ENCODE data around the gene PARD3B. TPM values are rescaled to one million over a fixed set of nuclear protein-coding genes. Genes with fewer than 3 reads are reported as not detected.

PARD3B gene
- total and polyA plus RNA-seq, 5 donors = 3.0 to 18.6 (median 15.6) TPM

- DNase-seq (no peak), ATAC-seq (no peak)
- H3K4me3 ChIP-seq (ENCODE audit: low read length) = no peak overlapping the region
- WGBS = 89% methylated on average over 4 of the region's 4 CpGs
- intact Hi-C loops (cut with DNase I) = no loop called here
- no peak overlapping the region for H3K27ac ChIP-seq (ENCODE audit: low read length)
- no peaks in the 10 kb centered on the region for H3K9me3 ChIP-seq (ENCODE audit: control insufficient read depth, low read length)
- no peaks in the 10 kb centered on the region for H3K27me3 ChIP-seq (ENCODE audit: control insufficient read depth, insufficient read depth)
- no peaks in the 10 kb centered on the region for H3K4me1 ChIP-seq (ENCODE audit: control insufficient read depth, insufficient read depth, low read length)
Measured at GRCh38 chr2:205453202-205453601, 907.9 kb downstream of the PARD3B start.

GRCh38 chr2:205456682-205457081 lies 911.4 kb downstream of the PARD3B start:
- no peak for ATAC-seq
- H3K27ac ChIP-seq (ENCODE audit: low read length) = no peak overlapping the region
- 96% methylated on average over 1 of the region's 1 CpG for WGBS
- no peak for DNase-seq
- no peaks in the 10 kb centered on the region for H3K4me1 ChIP-seq (ENCODE audit: control insufficient read depth, insufficient read depth, low read length)
- intact Hi-C loops (cut with DNase I) = no loop called here
- no peaks in the 10 kb centered on the region for H3K27me3 ChIP-seq (ENCODE audit: control insufficient read depth, insufficient read depth)
- H3K4me3 ChIP-seq (ENCODE audit: low read length) = no peak overlapping the region
- no peaks in the 10 kb centered on the region for H3K9me3 ChIP-seq (ENCODE audit: control insufficient read depth, low read length)

- Histone ChIP-seq H3K9me3 (ENCODE audit: control insufficient read depth, low read length) (no peaks in the 10 kb centered on the region), H3K4me1 (ENCODE audit: control insufficient read depth, insufficient read depth, low read length) (no peaks in the 10 kb centered on the region), H3K27me3 (ENCODE audit: control insufficient read depth, insufficient read depth) (no peaks in the 10 kb centered on the region), H3K27ac (ENCODE audit: low read length) (no peak overlapping the region), H3K4me3 (ENCODE audit: low read length) (no peak overlapping the region)
- DNase-seq (no peak), ATAC-seq (no peak)
- WGBS = 98% methylated on average over 1 of the region's 1 CpG
- intact Hi-C loops (cut with DNase I) = no loop called here
Measured at GRCh38 chr2:205460217-205460616, 914.9 kb downstream of the PARD3B start.

- intact Hi-C loops (cut with DNase I) = no loop called here
- Histone ChIP-seq H3K4me1 (ENCODE audit: control insufficient read depth, insufficient read depth, low read length) (no peaks in the 10 kb centered on the region), H3K4me3 (ENCODE audit: low read length) (no peak overlapping the region), H3K27ac (ENCODE audit: low read length) (no peak overlapping the region), H3K9me3 (ENCODE audit: control insufficient read depth, low read length) (no peaks in the 10 kb centered on the region), H3K27me3 (ENCODE audit: control insufficient read depth, insufficient read depth) (no peaks in the 10 kb centered on the region)
- no peak for ATAC-seq
- WGBS = 91% methylated on average over 4 of the region's 4 CpGs
- DNase-seq = no peak
Measured at GRCh38 chr2:205461169-205461568, 915.9 kb downstream of the PARD3B start.

GRCh38 chr2:205461678-205462665 lies 916.7 kb downstream of the PARD3B start:
- H3K27me3 ChIP-seq (ENCODE audit: control insufficient read depth, insufficient read depth) = no peaks in the 10 kb centered on the region
- no peak for DNase-seq
- no peak for ATAC-seq
- no peak overlapping the region for H3K27ac ChIP-seq (ENCODE audit: low read length)
- intact Hi-C loops (cut with DNase I) = no loop called here
- no peaks in the 10 kb centered on the region for H3K9me3 ChIP-seq (ENCODE audit: control insufficient read depth, low read length)
- 78% methylated on average over 6 of the region's 6 CpGs for WGBS
- H3K4me1 ChIP-seq (ENCODE audit: control insufficient read depth, insufficient read depth, low read length) = no peaks in the 10 kb centered on the region
- H3K4me3 ChIP-seq (ENCODE audit: low read length) = no peak overlapping the region

- H3K4me1 ChIP-seq (ENCODE audit: control insufficient read depth, insufficient read depth, low read length) = no peaks in the 10 kb centered on the region
- WGBS = 96% methylated on average over 6 of the region's 6 CpGs
- H3K27me3 ChIP-seq (ENCODE audit: control insufficient read depth, insufficient read depth) = no peaks in the 10 kb centered on the region
- no peaks in the 10 kb centered on the region for H3K9me3 ChIP-seq (ENCODE audit: control insufficient read depth, low read length)
- no peak for ATAC-seq
- H3K27ac ChIP-seq (ENCODE audit: low read length) = no peak overlapping the region
- no peak for DNase-seq
- intact Hi-C loops (cut with DNase I) = no loop called here
- no peak overlapping the region for H3K4me3 ChIP-seq (ENCODE audit: low read length)
Measured at GRCh38 chr2:205462681-205463345, 917.5 kb downstream of the PARD3B start.

- H3K4me1 ChIP-seq (ENCODE audit: control insufficient read depth, insufficient read depth, low read length) = no peaks in the 10 kb centered on the region
- ATAC-seq = no peak
- H3K9me3 ChIP-seq (ENCODE audit: control insufficient read depth, low read length) = no peaks in the 10 kb centered on the region
- H3K27ac ChIP-seq (ENCODE audit: low read length) = no peak overlapping the region
- H3K27me3 ChIP-seq (ENCODE audit: control insufficient read depth, insufficient read depth) = no peaks in the 10 kb centered on the region
- no peak for DNase-seq
- no peak overlapping the region for H3K4me3 ChIP-seq (ENCODE audit: low read length)
- WGBS = 84% methylated on average over 5 of the region's 5 CpGs
- intact Hi-C loops (cut with DNase I) = no loop called here
Measured at GRCh38 chr2:205463466-205464025, 918.3 kb downstream of the PARD3B start.

GRCh38 chr2:205464681-205465080 lies 919.4 kb downstream of the PARD3B start:
- Histone ChIP-seq H3K4me1 (ENCODE audit: control insufficient read depth, insufficient read depth, low read length) (no peaks in the 10 kb centered on the region), H3K27ac (ENCODE audit: low read length) (no peak overlapping the region), H3K4me3 (ENCODE audit: low read length) (no peak overlapping the region), H3K27me3 (ENCODE audit: control insufficient read depth, insufficient read depth) (no peaks in the 10 kb centered on the region), H3K9me3 (ENCODE audit: control insufficient read depth, low read length) (no peaks in the 10 kb centered on the region)
- 91% methylated on average over 3 of the region's 3 CpGs for WGBS
- ATAC-seq = no peak
- no peak for DNase-seq
- intact Hi-C loops (cut with DNase I) = no loop called here

GRCh38 chr2:205465791-205466190 lies 920.5 kb downstream of the PARD3B start:
- no peaks in the 10 kb centered on the region for H3K4me1 ChIP-seq (ENCODE audit: control insufficient read depth, insufficient read depth, low read length)
- intact Hi-C loops (cut with DNase I) = no loop called here
- no peaks in the 10 kb centered on the region for H3K9me3 ChIP-seq (ENCODE audit: control insufficient read depth, low read length)
- WGBS = 81% methylated on average over 3 of the region's 3 CpGs
- no peak overlapping the region for H3K4me3 ChIP-seq (ENCODE audit: low read length)
- no peak for DNase-seq
- no peak for ATAC-seq
- H3K27me3 ChIP-seq (ENCODE audit: control insufficient read depth, insufficient read depth) = no peaks in the 10 kb centered on the region
- H3K27ac ChIP-seq (ENCODE audit: low read length) = no peak overlapping the region

- intact Hi-C loops (cut with DNase I) = no loop called here
- no peaks in the 10 kb centered on the region for H3K9me3 ChIP-seq (ENCODE audit: control insufficient read depth, low read length)
- no peaks in the 10 kb centered on the region for H3K4me1 ChIP-seq (ENCODE audit: control insufficient read depth, insufficient read depth, low read length)
- no peak overlapping the region for H3K27ac ChIP-seq (ENCODE audit: low read length)
- no peak for ATAC-seq
- H3K4me3 ChIP-seq (ENCODE audit: low read length) = no peak overlapping the region
- WGBS = 92% methylated on average over 2 of the region's 2 CpGs
- H3K27me3 ChIP-seq (ENCODE audit: control insufficient read depth, insufficient read depth) = no peaks in the 10 kb centered on the region
- no peak for DNase-seq
Measured at GRCh38 chr2:205471776-205472175, 926.5 kb downstream of the PARD3B start.

GRCh38 chr2:205473791-205474190 lies 928.5 kb downstream of the PARD3B start:
- H3K27me3 ChIP-seq (ENCODE audit: control insufficient read depth, insufficient read depth) = no peaks in the 10 kb centered on the region
- no peak overlapping the region for H3K27ac ChIP-seq (ENCODE audit: low read length)
- WGBS = 92% methylated on average over 3 of the region's 3 CpGs
- no peaks in the 10 kb centered on the region for H3K9me3 ChIP-seq (ENCODE audit: control insufficient read depth, low read length)
- DNase-seq = no peak
- no peak for ATAC-seq
- no peak overlapping the region for H3K4me3 ChIP-seq (ENCODE audit: low read length)
- H3K4me1 ChIP-seq (ENCODE audit: control insufficient read depth, insufficient read depth, low read length) = no peaks in the 10 kb centered on the region
- intact Hi-C loops (cut with DNase I) = no loop called here

Measured in right cardiac atrium (tissue), 5 donors.